Activated CD8-positive, alpha-beta T cell treated with anti-CD3 and anti-CD28 coated beads for 36 hours (primary cell): Measurements from ENCODE around the gene SELENOO. TPM values are rescaled to one million over a fixed set of nuclear protein-coding genes. Genes with fewer than 3 reads are reported as not detected.
A peak's percentile ranks its signal among the peaks of the same experiment; 100 is the strongest.

Experiments used
- ATAC-seq: fragments of 200-7000 bp; cut with Tn5 transposase; one replicate; pipeline ENCODE4 v1.10.0; 2021; ENCODE audit warnings: mild to moderate bottlenecking, moderate library complexity
- CTCF ChIA-PET: fragments of 350-600 bp; sonication (Branson Sonifier 250); formaldehyde crosslinking; loops from one replicate; lab custom pipeline; 2021; ENCODE audit warnings: antibody characterized with exemption; lab: Charles Lee
- POLR2A ChIA-PET: fragments of 350-600 bp; sonication (Branson Sonifier 250); formaldehyde crosslinking; loops from one replicate; lab custom pipeline; 2021; ENCODE audit warnings: antibody characterized with exemption; lab: Charles Lee
- DNase-seq: peaks from one replicate; pipeline ENCODE4 v3.0.0-alpha.2; 2020
- H3K27ac Mint-ChIP-seq: one replicate; pipeline ENCODE4 v1.8.0; 2021; ENCODE audit warnings: mild to moderate bottlenecking, mixed read lengths
- H3K27me3 Mint-ChIP-seq: one replicate; pipeline ENCODE4 v1.8.0; 2021; ENCODE audit warnings: mixed read lengths
- H3K36me3 Mint-ChIP-seq: one replicate; pipeline ENCODE4 v1.8.0; 2021; ENCODE audit warnings: low read depth, mixed read lengths
- H3K4me1 Mint-ChIP-seq: one replicate; pipeline ENCODE4 v1.8.0; 2021; ENCODE audit warnings: low read depth, mixed read lengths
- H3K4me3 Mint-ChIP-seq: one replicate; pipeline ENCODE4 v1.8.0; 2021; ENCODE audit warnings: mild to moderate bottlenecking, moderate library complexity, mixed read lengths
- H3K9me3 Mint-ChIP-seq: one replicate; pipeline ENCODE4 v1.8.0; 2021; ENCODE audit warnings: mixed read lengths
- CTCF ChIP-seq: fragments of 200-600 bp; IDR thresholded peaks from one replicate; pipeline ENCODE4 v1.8.0; 2022; ENCODE audit warnings: antibody characterized with exemption, mild to moderate bottlenecking
- intact Hi-C: fragments of 100-400 bp; cut with micrococcal nuclease; formaldehyde crosslinking; loops from one replicate; pipeline ENCODE4 v1.10.0; 2022
- total RNA-seq, 2 experiments: library from RNA; stranded (reverse); gene quantifications; one replicate each; pipeline ENCODE4 v1.2.3, GENCODE V29; 2021

The SELENOO gene
- total RNA-seq, 2 experiments from 2014 or later, result 24.0 to 25.5 TPM

DNA sequence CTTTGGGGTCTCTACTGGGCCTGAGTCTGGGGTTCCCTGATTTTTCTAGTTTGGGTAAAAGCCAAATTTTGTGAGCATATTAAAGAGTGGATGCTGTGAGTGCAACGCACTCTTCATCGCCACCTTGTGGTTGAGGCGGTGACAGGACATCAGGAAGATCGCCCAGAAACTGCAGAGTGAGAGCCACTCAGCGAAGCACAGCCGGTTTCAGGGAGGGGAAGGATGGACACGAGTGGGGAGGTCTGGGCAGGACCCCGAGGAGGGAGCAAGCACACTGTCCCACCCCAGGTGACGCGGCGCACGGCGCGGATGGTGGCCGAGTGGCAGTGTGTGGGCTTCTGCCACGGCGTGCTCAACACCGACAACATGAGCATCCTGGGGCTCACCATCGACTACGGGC, 9.1 kb downstream of the SELENOO start:
- CTCF ChIA-PET, result interaction anchor here (1.0 to 3.6 kb wide), 2 partner anchors 61 to 179 kb away, joined by 4 to 25 read pairs; no protein-coding TSS in a partner anchor
- DNase-seq, result peak; percentile 83
- no peaks in the 10 kb centered on the region for H3K27me3 Mint-ChIP-seq
- intact Hi-C loops, result loop anchor here (5.0 kb wide), 1 partner anchor 63 kb away; no protein-coding TSS in a partner anchor
- no peak overlapping the region for H3K4me3 Mint-ChIP-seq
- TF ChIP-seq CTCF, result peak; percentile 90
- H3K27ac Mint-ChIP-seq, result peak overlapping the region; percentile 44
- ATAC-seq, result peak; percentile 88
- H3K36me3 Mint-ChIP-seq, result peaks cover 16% of the 10 kb centered on the region
- POLR2A ChIA-PET, result no interaction called here
- H3K9me3 Mint-ChIP-seq, result no peaks in the 10 kb centered on the region
- H3K4me1 Mint-ChIP-seq, result peaks cover 7% of the 10 kb centered on the region

DNA sequence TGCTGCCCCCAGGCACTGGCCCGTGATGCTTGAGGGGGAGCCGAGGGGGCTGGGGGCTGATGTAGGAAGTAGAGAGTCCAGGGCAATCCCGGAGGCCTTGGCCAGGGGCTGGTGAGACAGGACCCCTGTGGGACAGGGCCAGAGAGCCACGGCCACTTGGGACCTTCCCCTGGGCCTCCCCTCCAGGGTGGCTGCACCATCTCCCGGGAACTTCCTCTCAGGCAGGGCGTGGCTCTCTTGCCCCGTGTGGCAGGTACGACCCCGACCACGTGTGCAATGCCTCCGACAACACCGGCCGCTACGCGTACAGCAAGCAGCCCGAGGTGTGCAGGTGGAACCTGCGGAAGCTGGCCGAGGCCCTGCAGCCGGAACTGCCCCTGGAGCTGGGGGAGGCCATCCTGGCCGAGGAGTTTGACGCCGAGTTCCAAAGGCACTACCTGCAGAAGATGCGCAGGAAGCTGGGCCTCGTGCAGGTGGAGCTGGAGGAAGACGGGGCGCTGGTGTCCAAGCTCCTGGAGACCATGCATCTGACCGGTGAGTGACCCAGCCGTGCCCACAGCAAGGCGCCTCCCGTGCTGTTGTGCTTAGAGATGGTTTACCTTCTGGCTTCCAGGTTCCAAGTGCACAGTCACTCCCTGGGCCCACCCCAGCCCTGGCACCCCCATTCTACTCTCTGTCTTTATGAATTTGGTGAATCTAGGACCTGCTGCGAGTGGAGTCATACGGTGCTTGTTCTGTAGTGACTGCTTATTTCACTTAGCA, 9.7 kb downstream of the SELENOO start:
- Mint-ChIP-seq H3K27ac (peak overlapping the region; percentile 44), H3K36me3 (peaks cover 20% of the 10 kb centered on the region), H3K4me1 (peaks cover 4% of the 10 kb centered on the region), H3K27me3 (no peaks in the 10 kb centered on the region), H3K9me3 (no peaks in the 10 kb centered on the region), H3K4me3 (no peak overlapping the region)
- ChIA-PET POLR2A (no interaction called here), CTCF (interaction anchor here (0.7 to 1.2 kb wide), 4 partner anchors 62 to 309 kb away, joined by 3 to 5 read pairs (median 4); no protein-coding TSS in a partner anchor)
- ATAC-seq, result no peak
- DNase-seq, result no peak
- TF ChIP-seq CTCF, result no peak
- intact Hi-C loops, result no loop called here

DNA sequence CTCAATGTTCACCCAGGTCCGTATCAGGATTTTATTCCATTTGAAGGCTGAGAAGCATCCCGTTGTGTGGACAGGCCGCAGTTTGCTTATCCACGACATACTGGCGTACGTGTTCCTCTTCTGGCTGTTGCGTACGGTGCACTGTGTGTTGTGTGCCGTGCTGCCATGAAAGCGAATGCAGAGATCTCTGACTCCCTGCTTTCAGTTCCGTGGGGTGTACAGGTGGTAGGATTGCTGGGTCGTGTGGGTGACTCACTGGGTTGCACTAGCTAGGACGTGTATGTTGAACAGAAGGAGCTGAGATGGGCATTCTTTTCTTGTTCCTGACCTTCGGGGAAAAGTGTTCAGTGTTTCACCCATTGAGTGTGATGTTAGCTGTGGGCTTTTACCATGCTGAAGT, 10.3 kb downstream of the SELENOO start:
- H3K4me3 Mint-ChIP-seq, result no peak overlapping the region

DNA sequence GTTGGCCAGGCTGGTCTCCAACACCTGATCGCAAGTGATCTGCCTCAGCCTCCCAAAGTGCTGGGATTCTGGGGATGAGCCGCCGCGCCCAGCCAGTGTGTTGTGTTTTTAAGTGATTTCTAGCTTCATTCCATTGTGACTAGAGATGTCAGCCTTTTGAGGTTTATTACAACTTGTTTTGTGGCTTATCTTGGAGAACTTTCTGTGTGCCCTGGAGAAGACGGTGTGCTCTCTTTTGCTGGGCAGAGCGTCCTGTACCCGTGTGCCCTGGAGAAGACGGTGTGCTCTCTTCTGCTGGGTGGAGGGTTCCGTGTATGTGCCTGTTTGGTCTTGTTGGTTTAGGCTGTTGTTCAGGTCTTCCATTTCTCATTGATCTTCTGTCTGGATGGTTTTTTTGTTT, 12.5 kb downstream of the SELENOO start:
- no peaks in the 10 kb centered on the region for H3K27me3 Mint-ChIP-seq
- TF ChIP-seq CTCF, result no peak
- H3K27ac Mint-ChIP-seq, result no peak overlapping the region
- H3K4me3 Mint-ChIP-seq, result no peak overlapping the region
- peaks cover 28% of the 10 kb centered on the region for H3K36me3 Mint-ChIP-seq
- ChIA-PET CTCF (interaction anchor here (2.1 kb wide), 1 partner anchor 65 kb away, joined by 10 read pairs; no protein-coding TSS in a partner anchor), POLR2A (interaction anchor here (1.5 kb wide), 1 partner anchor 12 kb away, joined by 3 read pairs; no protein-coding TSS in a partner anchor)
- H3K4me1 Mint-ChIP-seq, result peaks cover 4% of the 10 kb centered on the region
- ATAC-seq (no peak), DNase-seq (no peak)
- intact Hi-C loops, result no loop called here
- no peaks in the 10 kb centered on the region for H3K9me3 Mint-ChIP-seq

More for the DNA sequence above, 10.3 kb downstream of the SELENOO start:
- POLR2A ChIA-PET, result no interaction called here
- ATAC-seq (no peak), DNase-seq (no peak)
- no peak overlapping the region for H3K27ac Mint-ChIP-seq
- no peaks in the 10 kb centered on the region for H3K27me3 Mint-ChIP-seq
- peaks cover 4% of the 10 kb centered on the region for H3K4me1 Mint-ChIP-seq
- intact Hi-C loops, result no loop called here
- TF ChIP-seq CTCF, result no peak
- H3K36me3 Mint-ChIP-seq, result peaks cover 24% of the 10 kb centered on the region
- no peaks in the 10 kb centered on the region for H3K9me3 Mint-ChIP-seq
- CTCF ChIA-PET, result interaction anchor here (0.9 to 2.1 kb wide), 4 partner anchors 62 to 181 kb away, joined by 4 to 10 read pairs (median 4); no protein-coding TSS in a partner anchor
